GM23248 (cell line): ENCODE results near the gene IHH. TPM values are rescaled to one million over a fixed set of nuclear protein-coding genes. Genes with fewer than 3 reads are reported as not detected.

ENCODE experiments used
- DNase-seq: peaks from one replicate; pipeline ENCODE4 v3.0.0-alpha.2; 2015
- H2AFZ ChIP-seq: fragments of 200-600 bp; sonication (generic); 2 replicates; pipeline ENCODE4 v1.6.1; 2016; ENCODE audit warnings: antibody characterized with exemption
- H3F3A ChIP-seq: fragments of 200-600 bp; sonication (generic); 2 replicates; pipeline ENCODE4 v1.6.1; 2016; ENCODE audit warnings: mild to moderate bottlenecking, antibody characterized with exemption, mixed run types; ENCODE audit not compliant: insufficient read depth
- H3K27ac ChIP-seq: fragments of 200-600 bp; sonication (generic); 2 replicates; pipeline ENCODE4 v1.5.1; 2016; ENCODE audit warnings: mild to moderate bottlenecking
- H3K27me3 ChIP-seq: fragments of 200-600 bp; sonication (generic); replicated peaks from 2 replicates; pipeline ENCODE4 v1.6.1; 2016; ENCODE audit warnings: mild to moderate bottlenecking; ENCODE audit not compliant: insufficient read depth
- H3K36me3 ChIP-seq: fragments of 200-600 bp; sonication (generic); 2 replicates; pipeline ENCODE4 v1.6.1; 2016; ENCODE audit warnings: low read depth, mild to moderate bottlenecking
- H3K4me1 ChIP-seq: fragments of 200-600 bp; sonication (generic); 2 replicates; pipeline ENCODE4 v1.6.1; 2016; ENCODE audit warnings: mild to moderate bottlenecking; ENCODE audit not compliant: insufficient read depth
- H3K4me2 ChIP-seq: fragments of 200-600 bp; sonication (generic); one replicate; pipeline ENCODE4 v1.6.1; 2016; ENCODE audit warnings: mild to moderate bottlenecking; ENCODE audit not compliant: unreplicated experiment
- H3K4me3 ChIP-seq: fragments of 200-600 bp; sonication (generic); 2 replicates; pipeline ENCODE4 v1.5.1; 2016; ENCODE audit warnings: mild to moderate bottlenecking
- H3K79me2 ChIP-seq: fragments of 200-600 bp; sonication (generic); 2 replicates; pipeline ENCODE4 v1.6.1; 2016; ENCODE audit warnings: mild to moderate bottlenecking; ENCODE audit not compliant: insufficient read depth
- H3K9ac ChIP-seq: fragments of 200-600 bp; sonication (generic); 2 replicates; pipeline ENCODE4 v1.6.1; 2016; ENCODE audit warnings: mild to moderate bottlenecking
- H3K9me2 ChIP-seq: fragments of 200-600 bp; sonication (generic); 2 replicates; pipeline ENCODE4 v1.6.1; 2016; ENCODE audit warnings: mixed run types, mild to moderate bottlenecking, moderate library complexity; ENCODE audit not compliant: insufficient read depth
- H3K9me3 ChIP-seq: fragments of 200-600 bp; sonication (generic); one replicate; pipeline ENCODE4 v1.6.1; 2017; ENCODE audit warnings: low read depth
- H4K20me1 ChIP-seq: fragments of 200-600 bp; sonication (generic); 2 replicates; pipeline ENCODE4 v1.6.0; 2016; ENCODE audit not compliant: insufficient read depth
- EZH2 ChIP-seq: fragments of 200-600 bp; sonication (generic); IDR thresholded peaks from 2 replicates; pipeline ENCODE4 v1.6.1; 2018; ENCODE audit warnings: antibody characterized with exemption, mild to moderate bottlenecking; ENCODE audit not compliant: insufficient read depth, poor library complexity, severe bottlenecking
- EZH2phosphoT487 ChIP-seq: fragments of 200-600 bp; sonication (generic); IDR thresholded peaks from 2 replicates; pipeline ENCODE4 v1.6.1; 2018; ENCODE audit warnings: antibody characterized with exemption, moderate library complexity, mild to moderate bottlenecking, low read depth; ENCODE audit not compliant: insufficient read depth
- WGBS, 2 experiments: methylation state at CpG; one replicate each; pipeline ENCODE4 v1.1.6; 2015 to 2017; ENCODE audit warnings: low lambda C conversion rate in 2 of 2, low coverage in 1 of 2; ENCODE audit errors: missing lambda C conversion rate in 2 of 2; 5-methylcytosine and 5-hydroxymethylcytosine counted together
- in situ Hi-C: fragments of 300-500 bp; cut with MboI; formaldehyde crosslinking; loops from 2 replicates; pipeline ENCODE4 v1.15.0; 2020
- polyA plus RNA-seq: library from polyadenylated mRNA; unstranded; fragments of >200 nt; fragmentation: Nextera tagmentation; extraction: Ambion mirVana; gene quantifications from 2 replicates; pipeline ENCODE4 v1.2.1, GENCODE V29; 2016
- total RNA-seq: library from RNA; depleted of rRNA; stranded (reverse); fragments of >200 nt; shearing (Covaris generic); gene quantifications from 2 replicates; pipeline ENCODE4 v1.2.3, GENCODE V29; 2014

IHH gene
- total and polyA plus RNA-seq, 2 experiments from 2014 or later = not detected

- Histone ChIP-seq H3K79me2 (no peaks in the 10 kb centered on the region), H3K27me3 (peaks cover 34% of the 10 kb centered on the region), H3K9me2 (no peaks in the 10 kb centered on the region), H3K4me2 (no peak overlapping the region), H2AFZ (no peak overlapping the region), H3F3A (no peaks in the 10 kb centered on the region), H3K9ac (no peak overlapping the region), H3K36me3 (no peaks in the 10 kb centered on the region), H3K27ac (no peak overlapping the region), H4K20me1 (no peaks in the 10 kb centered on the region), H3K9me3 (no peaks in the 10 kb centered on the region), H3K4me3 (no peak overlapping the region), H3K4me1 (no peaks in the 10 kb centered on the region)
- 69 to 72% methylated on average over 12 of the region's 12 CpGs for WGBS, 2 experiments
- TF ChIP-seq EZH2 (no peak), EZH2phosphoT487 (no peak)
- in situ Hi-C loops = no loop called here
- DNase-seq = no peak
These were observed 37.6 kb downstream of the IHH start for GRCh38 chr2:219023045-219023605.

- in situ Hi-C loops = no loop called here
- no peak overlapping the region for H2AFZ ChIP-seq
These were observed 38.1 kb downstream of the IHH start for GRCh38 chr2:219022616-219023015.

GRCh38 chr2:219022041-219022440, 38.7 kb downstream of the IHH start:
- peaks cover 38% of the 10 kb centered on the region for H3K27me3 ChIP-seq
- no peak for TF ChIP-seq EZH2
- TF ChIP-seq EZH2phosphoT487 = no peak

More at GRCh38 chr2:219022616-219023015, 38.1 kb downstream of the IHH start:
- TF ChIP-seq EZH2phosphoT487 = no peak
- H3K36me3 ChIP-seq = no peaks in the 10 kb centered on the region
- H3F3A ChIP-seq = no peaks in the 10 kb centered on the region
- no peaks in the 10 kb centered on the region for H4K20me1 ChIP-seq
- H3K27ac ChIP-seq = no peak overlapping the region
- H3K9ac ChIP-seq = no peak overlapping the region
- 33 to 42% methylated on average over 5 of the region's 5 CpGs for WGBS, 2 experiments
- no peaks in the 10 kb centered on the region for H3K79me2 ChIP-seq
- H3K9me3 ChIP-seq = no peaks in the 10 kb centered on the region
- peaks cover 34% of the 10 kb centered on the region for H3K27me3 ChIP-seq
- DNase-seq = no peak
- no peak overlapping the region for H3K4me2 ChIP-seq
- H3K4me1 ChIP-seq = no peaks in the 10 kb centered on the region
- H3K9me2 ChIP-seq = no peaks in the 10 kb centered on the region
- no peak overlapping the region for H3K4me3 ChIP-seq

GRCh38 chr2:219021591-219021990, 39.1 kb downstream of the IHH start:
- no peak for DNase-seq
- H3K27me3 ChIP-seq = peaks cover 38% of the 10 kb centered on the region
- TF ChIP-seq EZH2 (no peak), EZH2phosphoT487 (no peak)

More at GRCh38 chr2:219022041-219022440, 38.7 kb downstream of the IHH start:
- Histone ChIP-seq H3K79me2 (no peaks in the 10 kb centered on the region), H4K20me1 (no peaks in the 10 kb centered on the region), H3K4me1 (no peaks in the 10 kb centered on the region), H3K9me2 (no peaks in the 10 kb centered on the region), H3K36me3 (no peaks in the 10 kb centered on the region), H3K9ac (no peak overlapping the region), H3K9me3 (no peaks in the 10 kb centered on the region), H3K4me3 (no peak overlapping the region), H3K4me2 (no peak overlapping the region), H2AFZ (no peak overlapping the region), H3K27ac (no peak overlapping the region), H3F3A (no peaks in the 10 kb centered on the region)
- in situ Hi-C loops = no loop called here
- no peak for DNase-seq
- 59 to 61% methylated on average over 11 to 12 of the region's 12 CpGs for WGBS, 2 experiments

More at GRCh38 chr2:219021591-219021990, 39.1 kb downstream of the IHH start:
- Histone ChIP-seq H3K36me3 (no peaks in the 10 kb centered on the region), H3K4me3 (no peak overlapping the region), H3F3A (no peaks in the 10 kb centered on the region), H3K4me1 (no peaks in the 10 kb centered on the region), H3K9ac (no peak overlapping the region), H3K4me2 (no peak overlapping the region), H2AFZ (no peak overlapping the region), H4K20me1 (no peaks in the 10 kb centered on the region), H3K27ac (no peak overlapping the region), H3K79me2 (no peaks in the 10 kb centered on the region), H3K9me3 (no peaks in the 10 kb centered on the region), H3K9me2 (no peaks in the 10 kb centered on the region)
- 54 to 58% methylated on average over 9 of the region's 9 CpGs for WGBS, 2 experiments
- in situ Hi-C loops = no loop called here
